HFFc6 (cell line): ENCODE measurements around the gene SCAPER. TPM values are rescaled to one million over a fixed set of nuclear protein-coding genes. Genes with fewer than 3 reads are reported as not detected.
A peak's percentile ranks its signal among the peaks of the same experiment; 100 is the strongest.

Experiments
- DNase-seq: peaks from one replicate; pipeline ENCODE4 v3.0.0-alpha.2; 2018
- H3K27ac Mint-ChIP-seq: 2 replicates; pipeline ENCODE4 v1.8.0; 2020; ENCODE audit warnings: mild to moderate bottlenecking, mixed read lengths
- H3K27me3 Mint-ChIP-seq: 2 replicates; pipeline ENCODE4 v1.8.0; 2021; ENCODE audit warnings: mild to moderate bottlenecking, moderate library complexity, mixed read lengths; ENCODE audit not compliant: insufficient read depth
- H3K36me3 Mint-ChIP-seq: 2 replicates; pipeline ENCODE4 v1.8.0; 2021; ENCODE audit warnings: low read depth, mixed read lengths
- H3K4me1 Mint-ChIP-seq: 2 replicates; pipeline ENCODE4 v1.8.0; 2020; ENCODE audit warnings: low read depth, mixed read lengths
- H3K4me3 Mint-ChIP-seq: 2 replicates; pipeline ENCODE4 v1.8.0; 2020; ENCODE audit warnings: mild to moderate bottlenecking, moderate library complexity, mixed read lengths
- H3K9me3 Mint-ChIP-seq: 2 replicates; pipeline ENCODE4 v1.8.0; 2020; ENCODE audit warnings: mild to moderate bottlenecking, mixed read lengths
- total RNA-seq, 6 experiments: library from RNA; stranded (reverse); fragmentation: NEBNext Ultra II Directional; extraction: Animal tissue kit (Norgen Biotek cat#: 25700); gene quantifications; 2 replicates in 1 of 6; 3 replicates in 5 of 6; pipeline ENCODE4 v1.2.3, GENCODE V29; 2021
- TF ChIP-seq, protein P1 (sequence below): fragments of 200-600 bp; sonication (generic); IDR thresholded peaks from 2 replicates; pipeline ENCODE4 v1.5.0; 2021; ENCODE audit warnings: antibody characterized with exemption, mild to moderate bottlenecking

SCAPER gene
- total RNA-seq, 6 experiments from 2014 or later = 6.9 to 10.1 (median 8.1) TPM

GRCh38 chr15:76772776-76773175 is 132.4 kb downstream of the SCAPER start:
- Mint-ChIP-seq H3K4me1 (0 out of 2 replicates have a peak, but pooled peaks cover 4% of the 10 kb centered on the region), H3K4me3 (no peak overlapping the region), H3K9me3 (no peaks in the 10 kb centered on the region; the same call in 1 of the 2 replicates), H3K27me3 (no peaks in the 10 kb centered on the region), H3K36me3 (peaks cover 21% of the 10 kb centered on the region), H3K27ac (no peak overlapping the region)
- no peak for DNase-seq
- TF ChIP-seq, protein P1, sequence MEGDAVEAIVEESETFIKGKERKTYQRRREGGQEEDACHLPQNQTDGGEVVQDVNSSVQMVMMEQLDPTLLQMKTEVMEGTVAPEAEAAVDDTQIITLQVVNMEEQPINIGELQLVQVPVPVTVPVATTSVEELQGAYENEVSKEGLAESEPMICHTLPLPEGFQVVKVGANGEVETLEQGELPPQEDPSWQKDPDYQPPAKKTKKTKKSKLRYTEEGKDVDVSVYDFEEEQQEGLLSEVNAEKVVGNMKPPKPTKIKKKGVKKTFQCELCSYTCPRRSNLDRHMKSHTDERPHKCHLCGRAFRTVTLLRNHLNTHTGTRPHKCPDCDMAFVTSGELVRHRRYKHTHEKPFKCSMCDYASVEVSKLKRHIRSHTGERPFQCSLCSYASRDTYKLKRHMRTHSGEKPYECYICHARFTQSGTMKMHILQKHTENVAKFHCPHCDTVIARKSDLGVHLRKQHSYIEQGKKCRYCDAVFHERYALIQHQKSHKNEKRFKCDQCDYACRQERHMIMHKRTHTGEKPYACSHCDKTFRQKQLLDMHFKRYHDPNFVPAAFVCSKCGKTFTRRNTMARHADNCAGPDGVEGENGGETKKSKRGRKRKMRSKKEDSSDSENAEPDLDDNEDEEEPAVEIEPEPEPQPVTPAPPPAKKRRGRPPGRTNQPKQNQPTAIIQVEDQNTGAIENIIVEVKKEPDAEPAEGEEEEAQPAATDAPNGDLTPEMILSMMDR = no peak

DNA sequence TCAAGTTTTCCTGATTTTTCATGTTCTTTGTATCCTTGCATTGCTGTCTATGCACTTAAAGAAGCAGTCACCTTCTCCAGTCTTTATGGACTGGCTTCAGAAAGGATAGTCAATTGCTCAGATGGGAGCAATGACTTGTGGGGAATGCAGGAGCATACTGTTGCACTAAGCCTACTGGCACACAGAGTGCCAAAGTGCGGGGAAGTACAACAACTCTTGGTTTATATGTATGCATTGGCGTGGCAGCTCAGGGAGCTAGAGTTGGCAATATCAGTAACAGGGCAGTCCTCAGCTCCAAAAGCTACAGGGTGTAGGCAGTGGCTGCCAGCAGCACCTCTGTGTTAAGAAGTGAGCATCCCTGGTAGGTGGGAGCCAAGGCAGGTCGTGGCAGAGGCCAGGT is 141.1 kb downstream of the SCAPER start:
- H3K9me3 Mint-ChIP-seq = no peaks in the 10 kb centered on the region
- H3K36me3 Mint-ChIP-seq = peaks cover 24% of the 10 kb centered on the region
- H3K27ac Mint-ChIP-seq = no peak overlapping the region
- H3K27me3 Mint-ChIP-seq = no peaks in the 10 kb centered on the region
- no peak overlapping the region for H3K4me3 Mint-ChIP-seq
- no peaks in the 10 kb centered on the region for H3K4me1 Mint-ChIP-seq
- no peak for DNase-seq
- TF ChIP-seq, protein P1 = no peak

GRCh38 chr15:76763554-76763953 is 141.6 kb downstream of the SCAPER start:
- no peak for DNase-seq
- no peak overlapping the region for H3K27ac Mint-ChIP-seq
- H3K4me3 Mint-ChIP-seq = no peak overlapping the region
- H3K9me3 Mint-ChIP-seq = no peaks in the 10 kb centered on the region
- no peaks in the 10 kb centered on the region for H3K4me1 Mint-ChIP-seq
- H3K36me3 Mint-ChIP-seq = peaks cover 24% of the 10 kb centered on the region
- no peaks in the 10 kb centered on the region for H3K27me3 Mint-ChIP-seq
- TF ChIP-seq, protein P1 = no peak

- Mint-ChIP-seq H3K4me3 (no peak overlapping the region), H3K9me3 (no peaks in the 10 kb centered on the region), H3K27ac (no peak overlapping the region), H3K27me3 (no peaks in the 10 kb centered on the region), H3K36me3 (no peaks in the 10 kb centered on the region), H3K4me1 (no peaks in the 10 kb centered on the region)
- TF ChIP-seq, protein P1 = no peak
- peak; percentile 7 for DNase-seq
Observed at GRCh38 chr15:76756381-76756780, 148.8 kb downstream of the SCAPER start.

DNA sequence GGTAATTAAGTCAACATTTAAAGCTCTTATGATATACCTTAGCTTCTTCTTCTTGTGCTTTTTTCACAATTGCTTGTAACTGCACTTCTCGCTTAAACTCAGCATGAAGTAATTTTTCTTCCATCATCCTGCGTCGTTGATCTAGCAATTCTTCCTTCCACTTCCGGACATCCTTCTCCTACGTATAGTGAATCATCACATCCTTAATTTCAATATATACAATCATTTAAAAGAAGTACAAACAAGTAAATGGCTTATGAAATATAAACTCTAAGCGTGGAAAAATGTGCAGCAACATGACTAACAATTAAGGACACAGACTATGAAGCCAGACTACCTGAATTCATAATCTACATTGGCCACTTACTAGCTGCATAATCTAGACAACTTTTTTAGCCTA is 151.4 kb downstream of the SCAPER start:
- Mint-ChIP-seq H3K36me3 (no peaks in the 10 kb centered on the region), H3K9me3 (no peaks in the 10 kb centered on the region), H3K4me1 (no peaks in the 10 kb centered on the region), H3K27me3 (no peaks in the 10 kb centered on the region), H3K27ac (no peak overlapping the region), H3K4me3 (no peak overlapping the region)
- TF ChIP-seq, protein P1 = no peak
- DNase-seq = no peak

GRCh38 chr15:76753131-76753530 is 152.0 kb downstream of the SCAPER start:
- Mint-ChIP-seq H3K27ac (no peak overlapping the region), H3K4me3 (no peak overlapping the region), H3K36me3 (no peaks in the 10 kb centered on the region), H3K27me3 (no peaks in the 10 kb centered on the region), H3K9me3 (no peaks in the 10 kb centered on the region), H3K4me1 (no peaks in the 10 kb centered on the region)
- TF ChIP-seq, protein P1 = no peak
- DNase-seq = no peak
